Measurements from ENCODE around the gene DHX16.
A peak's percentile ranks its signal among the peaks of the same experiment; 100 is the strongest.

Gene DHX16

DNA sequence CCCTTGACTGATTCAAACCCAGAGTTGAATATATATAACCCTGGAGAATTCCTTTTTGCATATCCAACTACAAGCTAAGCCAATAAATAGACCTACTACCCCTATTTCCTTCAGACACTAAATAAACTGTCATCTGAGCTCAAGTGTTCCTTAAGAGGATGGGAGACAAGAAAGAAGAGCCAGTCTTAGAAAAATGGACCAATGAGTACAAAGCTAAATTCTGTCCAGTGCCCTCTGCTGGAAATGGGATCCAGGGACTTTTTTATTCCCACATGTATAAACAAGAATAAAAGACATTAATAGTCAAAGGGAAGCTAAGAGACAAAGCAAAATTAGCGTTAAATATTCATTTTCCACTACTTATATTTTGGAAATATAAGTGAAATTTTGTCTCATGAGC lies 60.6 kb downstream of the DHX16 start:
- peak overlapping the region; percentile 98 for H3K27ac ChIP-seq
- peaks cover 41% of the 10 kb centered on the region for H3K36me3 ChIP-seq
- no peak overlapping the region for H3K4me3 ChIP-seq (ENCODE audit: low read depth in 1 of 2, low read length in 1 of 2)
- H3K27me3 ChIP-seq = no peaks in the 10 kb centered on the region
- no peaks in the 10 kb centered on the region for H3K9me3 ChIP-seq
- peaks cover 35 to 36% of the 10 kb centered on the region in 2 experiments for H3K4me1 ChIP-seq (ENCODE audit: control insufficient read depth in 1 of 2, insufficient read depth in 1 of 2, low read depth in 1 of 2, low read length in 1 of 2)
- TF ChIP-seq, protein P1, sequence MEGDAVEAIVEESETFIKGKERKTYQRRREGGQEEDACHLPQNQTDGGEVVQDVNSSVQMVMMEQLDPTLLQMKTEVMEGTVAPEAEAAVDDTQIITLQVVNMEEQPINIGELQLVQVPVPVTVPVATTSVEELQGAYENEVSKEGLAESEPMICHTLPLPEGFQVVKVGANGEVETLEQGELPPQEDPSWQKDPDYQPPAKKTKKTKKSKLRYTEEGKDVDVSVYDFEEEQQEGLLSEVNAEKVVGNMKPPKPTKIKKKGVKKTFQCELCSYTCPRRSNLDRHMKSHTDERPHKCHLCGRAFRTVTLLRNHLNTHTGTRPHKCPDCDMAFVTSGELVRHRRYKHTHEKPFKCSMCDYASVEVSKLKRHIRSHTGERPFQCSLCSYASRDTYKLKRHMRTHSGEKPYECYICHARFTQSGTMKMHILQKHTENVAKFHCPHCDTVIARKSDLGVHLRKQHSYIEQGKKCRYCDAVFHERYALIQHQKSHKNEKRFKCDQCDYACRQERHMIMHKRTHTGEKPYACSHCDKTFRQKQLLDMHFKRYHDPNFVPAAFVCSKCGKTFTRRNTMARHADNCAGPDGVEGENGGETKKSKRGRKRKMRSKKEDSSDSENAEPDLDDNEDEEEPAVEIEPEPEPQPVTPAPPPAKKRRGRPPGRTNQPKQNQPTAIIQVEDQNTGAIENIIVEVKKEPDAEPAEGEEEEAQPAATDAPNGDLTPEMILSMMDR (IDR thresholded peaks at IDR 0.05) = no peak

DNA sequence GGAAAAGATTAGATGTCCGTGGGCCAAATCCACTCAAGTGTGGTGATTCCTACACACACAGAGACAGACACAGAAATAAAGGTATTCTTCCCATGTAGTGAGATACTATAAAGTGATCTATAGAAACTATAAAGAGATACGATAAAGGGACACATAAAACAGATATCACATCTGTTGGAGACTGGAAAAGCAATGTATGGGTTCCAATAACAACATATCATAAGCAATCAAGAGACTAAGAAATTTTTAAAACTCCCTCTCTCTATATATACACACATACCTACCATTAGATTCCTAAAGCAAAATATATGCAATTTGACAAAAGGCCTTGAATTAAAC lies 61.0 kb downstream of the DHX16 start:
- H3K4me3 ChIP-seq (ENCODE audit: low read depth in 1 of 2, low read length in 1 of 2) = no peak overlapping the region
- no peaks in the 10 kb centered on the region for H3K9me3 ChIP-seq
- H3K27ac ChIP-seq = peak overlapping the region; percentile 98
- H3K4me1 ChIP-seq (ENCODE audit: control insufficient read depth in 1 of 2, insufficient read depth in 1 of 2, low read depth in 1 of 2, low read length in 1 of 2) = peaks cover 37 to 40% of the 10 kb centered on the region in 2 experiments
- TF ChIP-seq, protein P1 (IDR thresholded peaks at IDR 0.05) = no peak
- H3K36me3 ChIP-seq = peaks cover 42% of the 10 kb centered on the region
- H3K27me3 ChIP-seq = no peaks in the 10 kb centered on the region

DNA sequence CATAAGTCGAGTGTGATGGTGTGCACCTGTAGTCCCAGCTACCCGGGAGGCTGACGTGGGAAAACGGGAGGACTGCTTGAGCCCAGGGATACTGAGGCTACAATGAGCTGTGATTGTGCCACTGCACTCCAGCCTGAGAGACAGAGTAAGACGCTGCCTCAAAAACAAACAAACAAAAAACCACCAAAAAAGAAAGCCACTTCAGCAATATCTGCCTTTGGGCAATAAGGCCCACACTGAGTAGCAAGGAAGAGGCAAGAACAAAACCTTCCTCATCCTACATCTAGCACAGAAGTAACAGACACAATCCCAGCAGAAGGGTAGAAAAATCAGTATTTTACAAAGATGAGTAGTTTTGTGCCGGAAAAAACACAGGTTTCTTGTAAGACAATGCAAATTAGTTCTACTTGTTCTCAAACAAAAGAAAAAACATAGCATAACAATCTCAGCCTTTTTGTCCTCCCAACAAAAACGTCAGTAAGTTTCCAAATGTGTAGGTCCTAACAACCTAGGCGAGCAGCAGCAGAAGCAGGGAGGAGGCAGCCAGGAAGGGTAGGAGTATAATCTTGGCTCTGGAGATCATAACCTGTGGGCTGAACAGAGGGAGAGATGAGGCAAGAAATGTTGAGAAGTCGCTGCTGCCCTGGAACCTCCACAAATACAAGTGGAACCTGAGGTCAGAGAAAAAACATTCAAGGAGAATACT lies 61.5 kb downstream of the DHX16 start:
- H3K27me3 ChIP-seq = no peaks in the 10 kb centered on the region
- no peaks in the 10 kb centered on the region for H3K9me3 ChIP-seq
- TF ChIP-seq, protein P1 (IDR thresholded peaks at IDR 0.05) = no peak
- peak overlapping the region; percentile 98 for H3K27ac ChIP-seq
- peaks cover 42 to 45% of the 10 kb centered on the region in 2 experiments for H3K4me1 ChIP-seq (ENCODE audit: control insufficient read depth in 1 of 2, insufficient read depth in 1 of 2, low read depth in 1 of 2, low read length in 1 of 2)
- no peak overlapping the region for H3K4me3 ChIP-seq (ENCODE audit: low read depth in 1 of 2, low read length in 1 of 2)
- H3K36me3 ChIP-seq = peaks cover 42% of the 10 kb centered on the region

DNA sequence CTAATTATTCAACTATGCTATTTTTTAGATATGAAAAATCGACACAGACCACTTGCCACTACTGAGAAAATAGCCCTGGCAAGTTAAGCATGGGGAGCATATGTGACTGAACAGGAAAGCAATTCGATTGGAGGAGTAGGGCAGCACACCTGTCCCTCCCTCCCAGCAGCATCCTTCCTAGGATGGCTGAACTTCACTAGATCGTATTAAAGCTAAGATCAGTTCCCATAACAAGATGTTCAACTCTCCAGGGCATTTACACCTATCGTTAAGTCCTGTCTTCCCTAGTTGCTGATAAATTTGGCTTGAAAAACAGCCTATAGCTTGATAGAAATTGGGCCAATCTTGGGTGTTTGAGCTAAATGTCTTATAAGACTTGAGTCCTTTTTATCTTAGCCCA lies 62.7 kb downstream of the DHX16 start:
- TF ChIP-seq, protein P1 (IDR thresholded peaks at IDR 0.05) = no peak
- Histone ChIP-seq H3K4me1 (ENCODE audit: control insufficient read depth in 1 of 2, insufficient read depth in 1 of 2, low read depth in 1 of 2, low read length in 1 of 2) (peaks cover 43 to 44% of the 10 kb centered on the region in 2 experiments), H3K27ac (peak overlapping the region; percentile 19), H3K36me3 (peaks cover 48% of the 10 kb centered on the region), H3K9me3 (no peaks in the 10 kb centered on the region), H3K4me3 (ENCODE audit: low read depth in 1 of 2, low read length in 1 of 2) (no peak overlapping the region), H3K27me3 (no peaks in the 10 kb centered on the region)

DNA sequence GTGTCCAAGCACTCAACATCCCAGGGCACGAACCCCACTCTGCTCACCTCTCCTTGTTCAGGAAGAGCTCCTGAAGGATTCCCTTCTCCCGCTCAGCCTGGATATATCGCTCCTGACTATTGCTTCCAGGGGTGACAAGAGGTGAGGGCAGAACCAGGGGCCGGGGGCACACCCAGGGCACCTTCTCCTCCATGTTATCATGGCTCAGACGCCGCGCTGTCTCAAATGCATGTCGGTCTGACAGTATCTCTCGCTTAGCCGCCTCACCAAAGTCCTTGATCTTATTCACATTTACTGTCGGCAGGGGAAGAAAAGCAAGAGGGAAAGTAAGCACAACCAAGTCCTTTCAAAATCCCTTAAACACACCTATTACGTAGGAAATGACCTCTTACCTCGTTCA lies 68.8 kb downstream of the DHX16 start:
- Histone ChIP-seq H3K9me3 (no peaks in the 10 kb centered on the region), H3K36me3 (peaks cover 97% of the 10 kb centered on the region), H3K27ac (no peak overlapping the region), H3K27me3 (no peaks in the 10 kb centered on the region), H3K4me1 (ENCODE audit: control insufficient read depth in 1 of 2, insufficient read depth in 1 of 2, low read depth in 1 of 2, low read length in 1 of 2) (peaks cover 8 to 17% of the 10 kb centered on the region in 2 experiments), H3K4me3 (ENCODE audit: low read depth in 1 of 2, low read length in 1 of 2) (no peak overlapping the region)
- TF ChIP-seq, protein P1 (IDR thresholded peaks at IDR 0.05) = no peak
